Measurements from ENCODE around the gene EXOC4.
"Not testable (repeated sequence)": the region's sequence is repeated elsewhere in the genome, so short reads cannot be mapped to it uniquely, and the experiment has no call there.

Gene EXOC4

GRCh38 chr7:133776266-133776665 lies 523.4 kb downstream of the EXOC4 start:
- no peak for DNase-seq

GRCh38 chr7:133777701-133778100 lies 524.8 kb downstream of the EXOC4 start:
- DNase-seq, result no peak

GRCh38 chr7:133778472-133778871 lies 525.6 kb downstream of the EXOC4 start:
- DNase-seq, result no peak

GRCh38 chr7:133779538-133779937 lies 526.7 kb downstream of the EXOC4 start:
- DNase-seq, result not testable (repeated sequence)

- DNase-seq, result no peak
Measured at GRCh38 chr7:133780912-133781311, 528.0 kb downstream of the EXOC4 start.

- DNase-seq, result no peak
Measured at GRCh38 chr7:133781486-133782090, 528.7 kb downstream of the EXOC4 start.

- no peak for DNase-seq
Measured at GRCh38 chr7:133782470-133782869, 529.6 kb downstream of the EXOC4 start.

- no peak for DNase-seq
Measured at GRCh38 chr7:133783276-133783675, 530.4 kb downstream of the EXOC4 start.

- DNase-seq, result no peak
Measured at GRCh38 chr7:133784486-133785001, 531.7 kb downstream of the EXOC4 start.

GRCh38 chr7:133786401-133786937 lies 533.6 kb downstream of the EXOC4 start:
- DNase-seq, result no peak

- no peak for DNase-seq
Measured at GRCh38 chr7:133789974-133790373, 537.1 kb downstream of the EXOC4 start.

- no peak for DNase-seq
Measured at GRCh38 chr7:133790911-133791310, 538.0 kb downstream of the EXOC4 start.

- DNase-seq, result no peak
Measured at GRCh38 chr7:133794479-133794878, 541.6 kb downstream of the EXOC4 start.

- DNase-seq, result no peak
Measured at GRCh38 chr7:133795068-133795665, 542.3 kb downstream of the EXOC4 start.

GRCh38 chr7:133796782-133797745 lies 544.2 kb downstream of the EXOC4 start:
- no peak for DNase-seq

GRCh38 chr7:133797818-133798520 lies 545.1 kb downstream of the EXOC4 start:
- no peak for DNase-seq

GRCh38 chr7:133801341-133801740 lies 548.5 kb downstream of the EXOC4 start:
- no peak for DNase-seq

GRCh38 chr7:133804127-133804526 lies 551.2 kb downstream of the EXOC4 start:
- DNase-seq, result no peak

- DNase-seq, result no peak
Measured at GRCh38 chr7:133805426-133805825, 552.5 kb downstream of the EXOC4 start.

GRCh38 chr7:133807624-133808492 lies 555.0 kb downstream of the EXOC4 start:
- DNase-seq, result no peak

- no peak for DNase-seq
Measured at GRCh38 chr7:133808493-133808866, 555.6 kb downstream of the EXOC4 start.

GRCh38 chr7:133812877-133813276 lies 560.0 kb downstream of the EXOC4 start:
- no peak for DNase-seq
